ENCODE measurements around the gene LYPD8. TPM values are rescaled to one million over a fixed set of nuclear protein-coding genes. Genes with fewer than 3 reads are reported as not detected.

The LYPD8 gene
- total RNA-seq, 1 experiment from 2014 or later = not detected

GRCh38 chr1:248691567-248692155, 63.9 kb downstream of the LYPD8 start (continued):
- TF ChIP-seq ZSCAN18 (CRISPR knock-in tag; IDR thresholded peaks at IDR 0.05) = no peak
- TF ChIP-seq USF1 (CRISPR knock-in tag; IDR thresholded peaks at IDR 0.05) = no peak
- TF ChIP-seq ZNF263 (CRISPR knock-in tag; IDR thresholded peaks at IDR 0.05; ENCODE audit: low read depth) = no peak
- no peak for TF ChIP-seq ZNF219 (CRISPR knock-in tag; IDR thresholded peaks at IDR 0.05; ENCODE audit: borderline replicate concordance)
- TF ChIP-seq ATF1 (CRISPR knock-in tag; IDR thresholded peaks at IDR 0.05) = no peak
- no peak for TF ChIP-seq NR2C2 (CRISPR knock-in tag; IDR thresholded peaks at IDR 0.05)
- no peak for TF ChIP-seq ZNF281 (CRISPR knock-in tag; IDR thresholded peaks at IDR 0.05)
- no peak for TF ChIP-seq E2F4 (CRISPR knock-in tag; IDR thresholded peaks at IDR 0.05; ENCODE audit: borderline replicate concordance, low read depth)
- no peak for TF ChIP-seq NFYB (CRISPR knock-in tag; conservative IDR thresholded peaks at IDR 0.05; ENCODE audit: low read depth)

Other genes starting within 250 kb of the LYPD8 start
- gene OR2G6, start 247.7 kb downstream of the LYPD8 start, total RNA-seq (2021) = not detected in 3 replicates
- gene OR2T29, start 193.0 kb downstream of the LYPD8 start, total RNA-seq (2021) = not detected in 3 replicates
- gene OR2T34, start 181.0 kb downstream of the LYPD8 start, total RNA-seq (2021) = not detected in 3 replicates
- gene OR2T10, start 158.1 kb downstream of the LYPD8 start, total RNA-seq (2021) = not detected in 3 replicates
- gene OR2T11, start 120.7 kb downstream of the LYPD8 start, total RNA-seq (2021) = not detected in 3 replicates
- gene OR2T35, start 110.5 kb downstream of the LYPD8 start, total RNA-seq (2021) = not detected in 3 replicates
- not detected in 3 replicates for gene OR2T27, start 100.2 kb downstream of the LYPD8 start, total RNA-seq (2021)
- not detected in 3 replicates for gene OR14I1, start 53.0 kb downstream of the LYPD8 start, total RNA-seq (2021)
- gene SH3BP5L, start 70.2 kb upstream of the LYPD8 start, total RNA-seq (2021) = 28.3 to 32.9 TPM (median 28.3 TPM) in 3 replicates
- 34.1 to 37.9 TPM (median 34.6 TPM) in 3 replicates for gene ZNF672, start 82.5 kb upstream of the LYPD8 start, total RNA-seq (2021)
- 50.7 to 59.1 TPM (median 56.0 TPM) in 3 replicates for gene ZNF692, start 103.3 kb upstream of the LYPD8 start, total RNA-seq (2021)
- 6.5 to 6.9 TPM (median 6.6 TPM) in 3 replicates for gene PGBD2, start 150.5 kb upstream of the LYPD8 start, total RNA-seq (2021)